ENCODE measurements around the gene ELOA2.

Gene ELOA2, protein sequence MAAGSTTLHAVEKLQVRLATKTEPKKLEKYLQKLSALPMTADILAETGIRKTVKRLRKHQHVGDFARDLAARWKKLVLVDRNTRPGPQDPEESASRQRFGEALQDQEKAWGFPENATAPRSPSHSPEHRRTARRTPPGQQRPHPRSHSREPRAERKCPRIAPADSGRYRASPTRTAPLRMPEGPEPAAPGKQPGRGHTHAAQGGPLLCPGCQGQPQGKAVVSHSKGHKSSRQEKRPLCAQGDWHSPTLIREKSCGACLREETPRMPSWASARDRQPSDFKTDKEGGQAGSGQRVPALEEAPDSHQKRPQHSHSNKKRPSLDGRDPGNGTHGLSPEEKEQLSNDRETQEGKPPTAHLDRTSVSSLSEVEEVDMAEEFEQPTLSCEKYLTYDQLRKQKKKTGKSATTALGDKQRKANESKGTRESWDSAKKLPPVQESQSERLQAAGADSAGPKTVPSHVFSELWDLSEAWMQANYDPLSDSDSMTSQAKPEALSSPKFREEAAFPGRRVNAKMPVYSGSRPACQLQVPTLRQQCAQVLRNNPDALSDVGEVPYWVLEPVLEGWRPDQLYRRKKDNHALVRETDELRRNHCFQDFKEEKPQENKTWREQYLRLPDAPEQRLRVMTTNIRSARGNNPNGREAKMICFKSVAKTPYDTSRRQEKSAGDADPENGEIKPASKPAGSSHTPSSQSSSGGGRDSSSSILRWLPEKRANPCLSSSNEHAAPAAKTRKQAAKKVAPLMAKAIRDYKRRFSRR

DNA sequence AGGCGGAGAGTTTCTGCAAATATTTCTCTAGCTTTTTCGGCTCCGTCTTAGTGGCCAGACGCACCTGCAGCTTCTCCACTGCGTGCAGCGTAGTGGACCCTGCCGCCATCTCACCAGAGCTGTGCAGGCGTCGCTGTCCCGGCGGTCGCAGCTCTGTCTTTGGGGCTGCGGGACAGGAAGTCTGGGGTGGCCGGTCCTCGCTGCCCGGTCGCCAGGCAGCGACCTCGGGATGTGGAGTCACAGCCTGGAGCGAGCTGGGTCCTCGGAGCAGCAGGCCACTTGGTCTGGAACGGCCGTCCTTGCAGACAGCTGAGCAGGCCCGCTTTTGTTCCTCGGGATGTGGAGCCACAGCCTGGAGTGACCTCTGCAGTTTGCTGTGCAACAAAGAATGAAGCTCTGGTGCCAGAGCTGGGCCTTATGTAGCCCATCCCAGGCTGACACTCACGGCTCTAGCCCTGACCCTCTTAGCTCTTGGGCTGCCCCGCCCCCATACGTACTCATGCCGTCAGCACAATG, at the start of gene ELOA2:
Gene ELOA2 (minus strand): TSS at position 466 of the 516 bp plus-strand sequence. CDS start 357 bp downstream, at position 109.
- Histone ChIP-seq H3K4me3 (ENCODE audit: low read depth, low read length) (no peak within 1 kb of the TSS), H3K36me3 (replicated peaks) (no peaks in the 10 kb centered on the region), H3K27ac (no peak within 1 kb of the TSS), H3K27me3 (replicated peaks) (no peaks in the 10 kb centered on the region)
- in situ Hi-C loops (cut with HindIII; ENCODE audit: low pct_ligation_motif_present, low sequenced_read_pairs) = no loop called here
- no peak for DNase-seq
- TF ChIP-seq, protein P1, sequence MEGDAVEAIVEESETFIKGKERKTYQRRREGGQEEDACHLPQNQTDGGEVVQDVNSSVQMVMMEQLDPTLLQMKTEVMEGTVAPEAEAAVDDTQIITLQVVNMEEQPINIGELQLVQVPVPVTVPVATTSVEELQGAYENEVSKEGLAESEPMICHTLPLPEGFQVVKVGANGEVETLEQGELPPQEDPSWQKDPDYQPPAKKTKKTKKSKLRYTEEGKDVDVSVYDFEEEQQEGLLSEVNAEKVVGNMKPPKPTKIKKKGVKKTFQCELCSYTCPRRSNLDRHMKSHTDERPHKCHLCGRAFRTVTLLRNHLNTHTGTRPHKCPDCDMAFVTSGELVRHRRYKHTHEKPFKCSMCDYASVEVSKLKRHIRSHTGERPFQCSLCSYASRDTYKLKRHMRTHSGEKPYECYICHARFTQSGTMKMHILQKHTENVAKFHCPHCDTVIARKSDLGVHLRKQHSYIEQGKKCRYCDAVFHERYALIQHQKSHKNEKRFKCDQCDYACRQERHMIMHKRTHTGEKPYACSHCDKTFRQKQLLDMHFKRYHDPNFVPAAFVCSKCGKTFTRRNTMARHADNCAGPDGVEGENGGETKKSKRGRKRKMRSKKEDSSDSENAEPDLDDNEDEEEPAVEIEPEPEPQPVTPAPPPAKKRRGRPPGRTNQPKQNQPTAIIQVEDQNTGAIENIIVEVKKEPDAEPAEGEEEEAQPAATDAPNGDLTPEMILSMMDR (IDR thresholded peaks at IDR 0.05; ENCODE audit: low read depth, low read length, missing control alignments) = no peak

DNA sequence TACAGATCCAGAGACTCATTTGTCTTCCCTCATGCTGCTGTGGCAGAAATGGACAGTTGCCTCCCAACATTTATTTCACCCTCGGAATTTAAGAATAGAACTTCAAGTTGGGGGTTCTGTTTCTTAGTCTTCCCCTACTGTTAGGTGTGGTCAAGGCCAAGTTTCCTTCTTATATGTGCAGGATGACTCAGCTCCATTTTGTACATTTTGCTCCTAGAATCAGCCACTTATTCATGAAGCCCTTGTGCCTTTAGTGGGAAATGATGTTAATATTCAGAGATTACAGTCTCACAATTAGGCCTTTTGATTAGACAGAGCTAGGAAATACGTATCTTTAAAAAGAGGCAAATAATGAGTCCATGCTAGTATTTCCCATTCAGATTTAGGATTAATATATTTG, 46.2 kb upstream of the ELOA2 start:
- Histone ChIP-seq H3K27ac (no peak overlapping the region), H3K36me3 (replicated peaks) (no peaks in the 10 kb centered on the region), H3K27me3 (replicated peaks) (no peaks in the 10 kb centered on the region), H3K4me3 (ENCODE audit: low read depth, low read length) (no peak overlapping the region)
- TF ChIP-seq, protein P1 (IDR thresholded peaks at IDR 0.05; ENCODE audit: low read depth, low read length, missing control alignments) = no peak
- DNase-seq = no peak
- in situ Hi-C loops (cut with HindIII; ENCODE audit: low pct_ligation_motif_present, low sequenced_read_pairs) = no loop called here

DNA sequence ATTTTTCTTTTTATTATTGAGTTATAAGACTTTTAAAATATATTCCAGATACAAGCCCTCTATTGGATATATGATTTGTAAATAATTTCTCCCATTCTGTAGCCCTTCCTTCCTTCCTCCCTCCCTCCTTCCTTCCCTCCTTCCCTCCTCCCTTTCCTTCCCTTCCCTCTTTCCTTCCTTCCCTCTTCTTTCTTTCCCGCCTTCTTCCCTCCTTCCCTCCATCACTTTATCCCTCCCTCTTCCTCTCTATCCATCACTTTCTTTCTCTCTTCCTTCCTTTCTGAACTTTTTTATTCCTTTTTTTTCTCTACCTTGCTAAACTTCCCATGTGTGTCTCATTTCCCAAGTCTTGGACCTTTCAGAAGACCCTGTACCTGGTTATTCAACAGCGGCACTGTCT, 45.5 kb upstream of the ELOA2 start:
- H3K27me3 ChIP-seq (replicated peaks) = no peaks in the 10 kb centered on the region
- H3K4me3 ChIP-seq (ENCODE audit: low read depth, low read length) = no peak overlapping the region
- in situ Hi-C loops (cut with HindIII; ENCODE audit: low pct_ligation_motif_present, low sequenced_read_pairs) = no loop called here
- H3K36me3 ChIP-seq (replicated peaks) = no peaks in the 10 kb centered on the region
- TF ChIP-seq, protein P1 (IDR thresholded peaks at IDR 0.05; ENCODE audit: low read depth, low read length, missing control alignments) = no peak
- no peak for DNase-seq
- H3K27ac ChIP-seq = no peak overlapping the region

DNA sequence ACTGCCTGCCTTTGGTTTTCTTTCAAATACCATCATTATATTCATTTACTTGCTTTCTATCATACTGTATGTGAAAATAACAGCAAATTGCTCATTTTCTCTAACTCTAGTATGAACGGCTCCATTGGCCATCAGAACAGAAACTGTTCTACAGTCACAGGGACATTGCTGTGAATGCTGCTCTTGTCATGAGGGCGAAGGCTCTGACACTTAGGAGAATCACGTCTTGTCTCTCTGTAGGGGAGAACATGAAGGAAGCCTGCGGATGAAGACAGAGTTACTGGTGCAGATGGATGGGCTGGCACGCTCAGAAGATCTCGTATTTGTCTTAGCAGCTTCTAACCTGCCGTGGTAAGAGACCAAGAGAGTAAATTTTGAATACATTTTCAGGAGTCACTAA, 41.7 kb upstream of the ELOA2 start:
- DNase-seq = no peak
- no peak overlapping the region for H3K27ac ChIP-seq
- H3K27me3 ChIP-seq (replicated peaks) = no peaks in the 10 kb centered on the region
- no peaks in the 10 kb centered on the region for H3K36me3 ChIP-seq (replicated peaks)
- in situ Hi-C loops (cut with HindIII; ENCODE audit: low pct_ligation_motif_present, low sequenced_read_pairs) = no loop called here
- TF ChIP-seq, protein P1 (IDR thresholded peaks at IDR 0.05; ENCODE audit: low read depth, low read length, missing control alignments) = no peak
- no peak overlapping the region for H3K4me3 ChIP-seq (ENCODE audit: low read depth, low read length)

DNA sequence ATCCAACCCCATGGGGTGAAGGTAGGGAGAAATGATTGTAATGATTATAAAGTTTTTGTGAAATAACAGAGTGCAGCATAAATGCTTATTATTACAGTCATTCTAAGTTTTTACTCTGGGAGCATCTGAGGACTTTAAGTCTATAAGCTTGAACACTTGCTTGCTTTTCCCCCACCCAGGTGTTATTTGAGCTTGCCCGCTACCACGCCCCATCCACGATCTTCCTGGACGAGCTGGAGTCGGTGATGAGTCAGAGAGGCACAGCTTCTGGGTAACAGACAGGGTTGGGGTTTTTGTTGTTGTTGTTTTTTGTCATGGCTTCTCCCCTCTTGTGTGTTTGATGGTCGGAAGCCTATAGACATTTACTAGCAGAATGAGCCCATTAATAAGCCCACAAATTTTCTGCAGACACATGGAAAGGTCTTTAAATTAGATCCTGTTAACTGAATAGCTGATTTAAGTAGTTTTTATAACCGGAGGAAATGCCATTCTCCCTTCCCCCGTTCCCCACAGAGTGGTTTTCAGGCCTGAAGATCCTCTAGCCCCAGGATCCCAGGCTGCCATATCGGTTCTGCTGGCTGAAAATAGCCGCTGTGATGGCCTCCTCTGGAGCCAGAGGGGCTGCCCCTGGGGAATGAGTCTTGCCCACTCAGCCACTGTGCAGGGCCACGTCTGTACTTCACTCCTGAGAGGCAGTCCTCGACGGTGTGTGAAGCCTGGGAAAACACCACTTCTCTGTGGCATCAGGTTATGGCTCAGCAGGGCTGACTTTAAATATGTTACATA, 39.9 kb upstream of the ELOA2 start:
- in situ Hi-C loops (cut with HindIII; ENCODE audit: low pct_ligation_motif_present, low sequenced_read_pairs) = no loop called here
- Histone ChIP-seq H3K4me3 (ENCODE audit: low read depth, low read length) (no peak overlapping the region), H3K36me3 (replicated peaks) (no peaks in the 10 kb centered on the region), H3K27me3 (replicated peaks) (no peaks in the 10 kb centered on the region), H3K27ac (no peak overlapping the region)
- peak; percentile 5 for DNase-seq
- TF ChIP-seq, protein P1 (IDR thresholded peaks at IDR 0.05; ENCODE audit: low read depth, low read length, missing control alignments) = no peak

Measured in brain microvascular endothelial cell (primary cell).